HFFc6 (cell line): ENCODE results near the gene TSC22D4. TPM values are rescaled to one million over a fixed set of nuclear protein-coding genes. Genes with fewer than 3 reads are reported as not detected.

Source experiments
- DNase-seq: peaks from one replicate; pipeline ENCODE4 v3.0.0-alpha.2; 2018
- H3K27ac Mint-ChIP-seq: 2 replicates; pipeline ENCODE4 v1.8.0; 2020; ENCODE audit warnings: mild to moderate bottlenecking, mixed read lengths
- H3K27me3 Mint-ChIP-seq: 2 replicates; pipeline ENCODE4 v1.8.0; 2021; ENCODE audit warnings: mild to moderate bottlenecking, moderate library complexity, mixed read lengths; ENCODE audit not compliant: insufficient read depth
- H3K36me3 Mint-ChIP-seq: 2 replicates; pipeline ENCODE4 v1.8.0; 2021; ENCODE audit warnings: low read depth, mixed read lengths
- H3K4me1 Mint-ChIP-seq: 2 replicates; pipeline ENCODE4 v1.8.0; 2020; ENCODE audit warnings: low read depth, mixed read lengths
- H3K4me3 Mint-ChIP-seq: 2 replicates; pipeline ENCODE4 v1.8.0; 2020; ENCODE audit warnings: mild to moderate bottlenecking, moderate library complexity, mixed read lengths
- H3K9me3 Mint-ChIP-seq: 2 replicates; pipeline ENCODE4 v1.8.0; 2020; ENCODE audit warnings: mild to moderate bottlenecking, mixed read lengths
- total RNA-seq, 6 experiments: library from RNA; stranded (reverse); fragmentation: NEBNext Ultra II Directional; extraction: Animal tissue kit (Norgen Biotek cat#: 25700); gene quantifications; 2 replicates in 1 of 6; 3 replicates in 5 of 6; pipeline ENCODE4 v1.2.3, GENCODE V29; 2021
- TF ChIP-seq, protein P1 (sequence below): fragments of 200-600 bp; sonication (generic); IDR thresholded peaks from 2 replicates; pipeline ENCODE4 v1.5.0; 2021; ENCODE audit warnings: antibody characterized with exemption, mild to moderate bottlenecking

Gene TSC22D4
- total RNA-seq, 6 experiments from 2014 or later: 50.6 to 54.5 (median 51.7) TPM

DNA sequence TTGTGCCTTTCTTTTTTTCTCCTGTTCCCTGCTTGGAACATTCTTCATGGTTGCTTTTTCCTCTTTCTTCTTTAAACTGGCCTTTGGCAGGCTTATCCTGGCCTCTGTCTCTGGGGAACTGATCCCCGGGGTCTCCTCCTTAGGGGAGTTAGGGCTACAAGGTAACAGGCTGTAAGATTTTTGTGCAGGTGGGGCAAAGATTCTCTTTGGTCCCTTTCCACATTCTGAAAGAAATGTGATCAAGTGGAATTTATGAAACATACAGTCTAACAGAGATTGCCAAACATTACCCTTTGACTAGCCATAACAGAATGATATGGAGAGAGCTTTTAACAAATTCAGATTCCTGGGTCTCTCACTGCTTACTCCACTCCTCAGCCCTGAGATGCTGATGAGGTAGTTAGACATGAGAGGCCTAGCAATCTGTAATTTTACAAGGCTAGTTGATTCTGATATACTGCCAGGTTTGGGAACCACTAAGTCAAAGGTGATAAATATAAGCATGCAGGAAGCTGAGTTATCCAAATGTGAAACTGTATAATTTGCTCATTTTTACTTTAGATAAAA lies 59.3 kb downstream of the TSC22D4 start:
- Mint-ChIP-seq H3K4me3 (no peak overlapping the region), H3K36me3 (no peaks in the 10 kb centered on the region), H3K27ac (no peak overlapping the region), H3K9me3 (no peaks in the 10 kb centered on the region), H3K4me1 (no peaks in the 10 kb centered on the region), H3K27me3 (no peaks in the 10 kb centered on the region)
- no peak for DNase-seq
- TF ChIP-seq, protein P1, sequence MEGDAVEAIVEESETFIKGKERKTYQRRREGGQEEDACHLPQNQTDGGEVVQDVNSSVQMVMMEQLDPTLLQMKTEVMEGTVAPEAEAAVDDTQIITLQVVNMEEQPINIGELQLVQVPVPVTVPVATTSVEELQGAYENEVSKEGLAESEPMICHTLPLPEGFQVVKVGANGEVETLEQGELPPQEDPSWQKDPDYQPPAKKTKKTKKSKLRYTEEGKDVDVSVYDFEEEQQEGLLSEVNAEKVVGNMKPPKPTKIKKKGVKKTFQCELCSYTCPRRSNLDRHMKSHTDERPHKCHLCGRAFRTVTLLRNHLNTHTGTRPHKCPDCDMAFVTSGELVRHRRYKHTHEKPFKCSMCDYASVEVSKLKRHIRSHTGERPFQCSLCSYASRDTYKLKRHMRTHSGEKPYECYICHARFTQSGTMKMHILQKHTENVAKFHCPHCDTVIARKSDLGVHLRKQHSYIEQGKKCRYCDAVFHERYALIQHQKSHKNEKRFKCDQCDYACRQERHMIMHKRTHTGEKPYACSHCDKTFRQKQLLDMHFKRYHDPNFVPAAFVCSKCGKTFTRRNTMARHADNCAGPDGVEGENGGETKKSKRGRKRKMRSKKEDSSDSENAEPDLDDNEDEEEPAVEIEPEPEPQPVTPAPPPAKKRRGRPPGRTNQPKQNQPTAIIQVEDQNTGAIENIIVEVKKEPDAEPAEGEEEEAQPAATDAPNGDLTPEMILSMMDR: no peak

DNA sequence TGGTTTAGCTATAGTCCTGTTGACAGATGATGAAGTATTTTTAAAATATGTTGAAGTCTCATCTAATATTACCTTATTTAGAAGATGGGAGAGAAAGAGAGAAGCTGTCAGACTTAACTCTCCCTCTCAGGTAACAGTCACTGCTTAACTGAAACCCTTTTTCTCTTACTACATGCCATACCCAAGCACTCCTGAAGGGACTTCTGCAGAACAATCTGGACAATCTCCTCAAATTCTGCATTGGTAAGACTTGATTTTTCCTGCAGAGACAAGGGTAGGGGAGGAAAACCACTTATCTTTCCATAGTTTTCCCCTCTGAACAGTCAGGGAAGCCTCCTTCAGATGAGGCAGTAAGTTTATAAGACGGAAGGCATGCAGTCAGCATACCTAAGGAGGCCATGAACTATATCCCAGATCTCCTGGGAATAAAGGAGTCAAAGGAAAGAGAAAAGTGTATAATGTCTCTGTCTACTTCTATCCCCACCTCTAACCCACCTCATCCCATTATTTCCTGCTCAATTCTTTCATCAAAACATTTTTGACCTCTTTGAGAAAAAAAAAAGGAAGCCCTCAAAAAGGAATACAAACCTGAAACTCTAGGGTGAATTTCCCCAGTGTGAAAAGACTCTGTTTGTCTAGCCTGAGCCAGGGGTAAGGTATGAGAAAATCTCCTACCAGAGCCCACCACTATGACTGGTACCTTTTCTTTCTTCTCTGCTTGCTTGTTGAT lies 59.9 kb downstream of the TSC22D4 start:
- Mint-ChIP-seq H3K27me3 (no peaks in the 10 kb centered on the region), H3K36me3 (no peaks in the 10 kb centered on the region), H3K4me3 (no peak overlapping the region), H3K9me3 (no peaks in the 10 kb centered on the region), H3K4me1 (no peaks in the 10 kb centered on the region), H3K27ac (no peak overlapping the region)
- DNase-seq: no peak
- TF ChIP-seq, protein P1: peak; percentile 28; the same call in 1 of the 2 replicates

Other genes with a start within 250 kb of the TSC22D4 start
- gene SPDYE3, start 171.5 kb downstream of the TSC22D4 start, total RNA-seq: not detected
- 10 to 100 TPM in 4 of 6 experiments, 1 to 10 TPM in 2; 7.0 to 12.6 (median 10.6) TPM for gene PILRB, start 121.1 kb downstream of the TSC22D4 start, total RNA-seq
- under 1 TPM in 4 of 6 experiments, not detected in 2; 0.30 to 0.34 (median 0.31) TPM for gene PILRA, start 105.7 kb downstream of the TSC22D4 start, total RNA-seq
- gene ZCWPW1, start 50.5 kb downstream of the TSC22D4 start, total RNA-seq: 1 to 10 TPM in 4 of 6 experiments, under 1 TPM in 2; 0.55 to 1.7 (median 1.2) TPM
- 10 to 100 TPM; 38.7 to 42.9 (median 41.2) TPM for gene MEPCE, start 49.4 kb downstream of the TSC22D4 start, total RNA-seq
- gene PPP1R35, start 42.7 kb downstream of the TSC22D4 start, total RNA-seq: 10 to 100 TPM; 22.9 to 33.6 (median 26.5) TPM
- gene SPACDR, start 15.0 kb downstream of the TSC22D4 start, total RNA-seq: 1 to 10 TPM in 3 of 6 experiments, under 1 TPM in 3; 0.66 to 1.6 (median 1.0) TPM
- under 1 TPM; 0.50 to 0.99 (median 0.86) TPM for gene NYAP1, start 4.7 kb upstream of the TSC22D4 start, total RNA-seq
- gene AGFG2, start 60.0 kb upstream of the TSC22D4 start, total RNA-seq: 10 to 100 TPM; 14.4 to 21.4 (median 18.9) TPM
- gene SAP25, start 94.7 kb upstream of the TSC22D4 start, total RNA-seq: under 1 TPM in 3 of 6 experiments, not detected in 3; 0.40 to 0.87 (median 0.55) TPM
- 10 to 100 TPM; 34.7 to 40.6 (median 38.5) TPM for gene LRCH4, start 106.9 kb upstream of the TSC22D4 start, total RNA-seq
- under 1 TPM; 0.20 to 0.47 (median 0.28) TPM for gene FBXO24, start 107.1 kb upstream of the TSC22D4 start, total RNA-seq
- 100 to 1,000 TPM; 291 to 396 (median 388) TPM for gene PCOLCE, start 123.1 kb upstream of the TSC22D4 start, total RNA-seq
- gene MOSPD3, start 133.3 kb upstream of the TSC22D4 start, total RNA-seq: 10 to 100 TPM; 14.6 to 19.0 (median 17.4) TPM
- 1 to 10 TPM in 1 of 6 experiments, under 1 TPM in 3, not detected in 2; 0.16 to 1.1 (median 0.27) TPM for gene TFR2, start 162.3 kb upstream of the TSC22D4 start, total RNA-seq
- not detected for gene ACTL6B, start 177.2 kb upstream of the TSC22D4 start, total RNA-seq
- gene GNB2, start 194.5 kb upstream of the TSC22D4 start, total RNA-seq: 100 to 1,000 TPM; 301 to 369 (median 322) TPM
- 10 to 100 TPM; 17.7 to 21.8 (median 19.2) TPM for gene GIGYF1, start 215.0 kb upstream of the TSC22D4 start, total RNA-seq
- 10 to 100 TPM; 30.2 to 42.2 (median 34.4) TPM for gene POP7, start 226.9 kb upstream of the TSC22D4 start, total RNA-seq
- not detected for gene EPO, start 241.3 kb upstream of the TSC22D4 start, total RNA-seq